ENCODE measurements around the gene ACADVL. TPM values are rescaled to one million over a fixed set of nuclear protein-coding genes. Genes with fewer than 3 reads are reported as not detected.
"Not testable (repeated sequence)": the region's sequence is repeated elsewhere in the genome, so short reads cannot be mapped to it uniquely, and the experiment has no call there.

ACADVL gene
- total and polyA plus RNA-seq, 2 experiments from 2014 or later: 441 to 453 TPM

- Histone ChIP-seq H2AFZ (peak overlapping the region; percentile 84), H3K4me3 (peak overlapping the region; percentile 72), H3K79me2 (ENCODE audit: insufficient read depth) (no peaks in the 10 kb centered on the region), H3F3A (ENCODE audit: insufficient read depth) (no peaks in the 10 kb centered on the region), H3K36me3 (ENCODE audit: low read depth) (no peaks in the 10 kb centered on the region), H3K9me2 (ENCODE audit: insufficient read depth) (no peaks in the 10 kb centered on the region), H3K27me3 (replicated peaks; ENCODE audit: insufficient read depth) (no peaks in the 10 kb centered on the region), H3K9me3 (ENCODE audit: low read depth) (no peaks in the 10 kb centered on the region), H3K9ac (peak overlapping the region; percentile 59), H4K20me1 (ENCODE audit: insufficient read depth) (no peaks in the 10 kb centered on the region), H3K4me1 (ENCODE audit: insufficient read depth) (0 out of 2 replicates have a peak, but pooled peaks cover 5% of the 10 kb centered on the region), H3K4me2 (ENCODE audit: unreplicated experiment) (peak overlapping the region; percentile 93), H3K27ac (no peak overlapping the region)
- WGBS, 2 experiments (ENCODE audit: low coverage in 1 of 2, low lambda C conversion rate in 2 of 2, missing lambda C conversion rate in 2 of 2): 3% methylated on average over 30 to 31 of the region's 31 CpGs
- DNase-seq: peak; percentile 80
- in situ Hi-C loops (cut with MboI): no loop called here
- TF ChIP-seq EZH2phosphoT487 (IDR thresholded peaks at IDR 0.05; ENCODE audit: insufficient read depth, low read depth) (no peak), EZH2 (IDR thresholded peaks at IDR 0.05; ENCODE audit: insufficient read depth, poor library complexity, severe bottlenecking) (no peak)
These were observed 42.4 kb upstream of the ACADVL start for GRCh38 chr17:7177191-7177953.

GRCh38 chr17:7177954-7178477 is 41.7 kb upstream of the ACADVL start:
- Histone ChIP-seq H3K27ac (no peak overlapping the region), H3K4me2 (ENCODE audit: unreplicated experiment) (peak overlapping the region; percentile 93), H3K4me3 (peak overlapping the region; percentile 72), H3K9me3 (ENCODE audit: low read depth) (no peaks in the 10 kb centered on the region), H3K79me2 (ENCODE audit: insufficient read depth) (no peaks in the 10 kb centered on the region), H3K36me3 (ENCODE audit: low read depth) (no peaks in the 10 kb centered on the region), H3K9ac (peak overlapping the region; percentile 59), H3K4me1 (ENCODE audit: insufficient read depth) (0 out of 2 replicates have a peak, but pooled peaks cover 5% of the 10 kb centered on the region), H3K27me3 (replicated peaks; ENCODE audit: insufficient read depth) (no peaks in the 10 kb centered on the region), H2AFZ (peak overlapping the region; percentile 84), H3F3A (ENCODE audit: insufficient read depth) (no peaks in the 10 kb centered on the region), H3K9me2 (ENCODE audit: insufficient read depth) (no peaks in the 10 kb centered on the region), H4K20me1 (ENCODE audit: insufficient read depth) (no peaks in the 10 kb centered on the region)
- in situ Hi-C loops (cut with MboI): no loop called here
- peak; percentile 61 for DNase-seq
- TF ChIP-seq EZH2 (IDR thresholded peaks at IDR 0.05; ENCODE audit: insufficient read depth, poor library complexity, severe bottlenecking): no peak
- no peak for TF ChIP-seq EZH2phosphoT487 (IDR thresholded peaks at IDR 0.05; ENCODE audit: insufficient read depth, low read depth)
- WGBS, 2 experiments (ENCODE audit: low coverage in 1 of 2, low lambda C conversion rate in 2 of 2, missing lambda C conversion rate in 2 of 2): 8 to 10% methylated on average over 16 of the region's 18 CpGs

GRCh38 chr17:7178973-7179316 is 40.8 kb upstream of the ACADVL start:
- H3K36me3 ChIP-seq (ENCODE audit: low read depth): no peaks in the 10 kb centered on the region
- TF ChIP-seq EZH2phosphoT487 (IDR thresholded peaks at IDR 0.05; ENCODE audit: insufficient read depth, low read depth) (no peak), EZH2 (IDR thresholded peaks at IDR 0.05; ENCODE audit: insufficient read depth, poor library complexity, severe bottlenecking) (no peak)
- DNase-seq: no peak
- H2AFZ ChIP-seq: no peak overlapping the region
- no peaks in the 10 kb centered on the region for H3K79me2 ChIP-seq (ENCODE audit: insufficient read depth)
- no peaks in the 10 kb centered on the region for H3K9me3 ChIP-seq (ENCODE audit: low read depth)
- H3K4me1 ChIP-seq (ENCODE audit: insufficient read depth): 0 out of 2 replicates have a peak, but pooled peaks cover 5% of the 10 kb centered on the region
- no peak overlapping the region for H3K4me2 ChIP-seq (ENCODE audit: unreplicated experiment)
- no peaks in the 10 kb centered on the region for H3K9me2 ChIP-seq (ENCODE audit: insufficient read depth)
- whole genome bisulfite sequencing, 2 experiments (ENCODE audit: low coverage in 1 of 2, low lambda C conversion rate in 2 of 2, missing lambda C conversion rate in 2 of 2): 57 to 64% methylated on average over 4 to 11 of the region's 11 CpGs
- no peak overlapping the region for H3K4me3 ChIP-seq
- H3K27me3 ChIP-seq (replicated peaks; ENCODE audit: insufficient read depth): no peaks in the 10 kb centered on the region
- H3K27ac ChIP-seq: no peak overlapping the region
- no peaks in the 10 kb centered on the region for H3F3A ChIP-seq (ENCODE audit: insufficient read depth)
- no peak overlapping the region for H3K9ac ChIP-seq
- no peaks in the 10 kb centered on the region for H4K20me1 ChIP-seq (ENCODE audit: insufficient read depth)
- in situ Hi-C loops (cut with MboI): no loop called here

GRCh38 chr17:7179317-7180254 is 40.2 kb upstream of the ACADVL start, which contains the start of gene ASGR1:
ASGR1 (minus strand) TSS chr17:7179370; CDS start chr17:7178563, 807 bp downstream.
- Histone ChIP-seq H3K4me1 (ENCODE audit: insufficient read depth) (0 out of 2 replicates have a peak, but pooled peaks cover 5% of the 10 kb centered on the region), H3K9me3 (ENCODE audit: low read depth) (no peaks in the 10 kb centered on the region), H3K27me3 (replicated peaks; ENCODE audit: insufficient read depth) (no peaks in the 10 kb centered on the region), H4K20me1 (ENCODE audit: insufficient read depth) (no peaks in the 10 kb centered on the region), H3K27ac (no peak within 1 kb of the TSS), H3K79me2 (ENCODE audit: insufficient read depth) (no peaks in the 10 kb centered on the region), H3K36me3 (ENCODE audit: low read depth) (no peaks in the 10 kb centered on the region), H2AFZ (no peak within 1 kb of the TSS), H3K9ac (no peak within 1 kb of the TSS), H3K4me2 (ENCODE audit: unreplicated experiment) (peak within 1 kb of the TSS; percentile 93), H3K9me2 (ENCODE audit: insufficient read depth) (no peaks in the 10 kb centered on the region), H3K4me3 (peak within 1 kb of the TSS; percentile 72; the same call in 1 of the 2 replicates), H3F3A (ENCODE audit: insufficient read depth) (no peaks in the 10 kb centered on the region)
- TF ChIP-seq EZH2 (IDR thresholded peaks at IDR 0.05; ENCODE audit: insufficient read depth, poor library complexity, severe bottlenecking) (no peak), EZH2phosphoT487 (IDR thresholded peaks at IDR 0.05; ENCODE audit: insufficient read depth, low read depth) (no peak)
- DNase-seq: no peak
- WGBS, 2 experiments (ENCODE audit: low coverage in 1 of 2, low lambda C conversion rate in 2 of 2, missing lambda C conversion rate in 2 of 2): 49 to 55% methylated on average over 18 to 20 of the region's 20 CpGs
- in situ Hi-C loops (cut with MboI): no loop called here

GRCh38 chr17:7182101-7182500 is 37.6 kb upstream of the ACADVL start:
- in situ Hi-C loops (cut with MboI); H4K20me1 ChIP-seq (ENCODE audit: insufficient read depth); H3K4me2 ChIP-seq (ENCODE audit: unreplicated experiment); H3K79me2 ChIP-seq (ENCODE audit: insufficient read depth); H3K27ac ChIP-seq; H3K4me3 ChIP-seq; H3K36me3 ChIP-seq (ENCODE audit: low read depth); H3K4me1 ChIP-seq (ENCODE audit: insufficient read depth); H3K27me3 ChIP-seq (replicated peaks; ENCODE audit: insufficient read depth); H3F3A ChIP-seq (ENCODE audit: insufficient read depth); H3K9ac ChIP-seq; H3K9me3 ChIP-seq (ENCODE audit: low read depth); H3K9me2 ChIP-seq (ENCODE audit: insufficient read depth); H2AFZ ChIP-seq; DNase-seq: not testable (repeated sequence)
- 87 to 90% methylated on average over 2 of the region's 2 CpGs for WGBS, 2 experiments (ENCODE audit: low coverage in 1 of 2, low lambda C conversion rate in 2 of 2, missing lambda C conversion rate in 2 of 2)
